Endodermal cell (in vitro differentiated cells): ENCODE data around the gene ZFYVE27. TPM values are rescaled to one million over a fixed set of nuclear protein-coding genes. Genes with fewer than 3 reads are reported as not detected.
A peak's percentile ranks its signal among the peaks of the same experiment; 100 is the strongest.

Experiments
- DNase-seq: peaks from one replicate; pipeline ENCODE4 v3.0.0-alpha.2; 2017
- H3K27ac ChIP-seq: 2 replicates; pipeline ENCODE4 v1.5.1; 2013; ENCODE audit warnings: mild to moderate bottlenecking, low read depth, low read length, moderate library complexity
- H3K27me3 ChIP-seq: 2 replicates; pipeline ENCODE4 v1.6.1; 2013; ENCODE audit warnings: mild to moderate bottlenecking, low read length, moderate library complexity; ENCODE audit not compliant: insufficient read depth, control insufficient read depth, poor library complexity, severe bottlenecking
- H3K36me3 ChIP-seq: 2 replicates; pipeline ENCODE4 v1.7.0; 2013; ENCODE audit warnings: mild to moderate bottlenecking, low read length, moderate library complexity; ENCODE audit not compliant: control insufficient read depth, insufficient read depth
- H3K4me1 ChIP-seq: one replicate; pipeline ENCODE4 v1.7.0; 2013; ENCODE audit warnings: low read length; ENCODE audit not compliant: control insufficient read depth, insufficient read depth
- H3K4me3 ChIP-seq: 2 replicates; pipeline ENCODE4 v1.5.1; 2013; ENCODE audit warnings: mild to moderate bottlenecking, low read length, moderate library complexity
- H3K9ac ChIP-seq: 2 replicates; pipeline ENCODE4 v1.6.1; 2013; ENCODE audit warnings: mild to moderate bottlenecking, low read length, moderate library complexity; ENCODE audit not compliant: poor library complexity, severe bottlenecking; ENCODE audit errors: extremely low read depth
- H3K9me3 ChIP-seq: 2 replicates; pipeline ENCODE4 v1.6.1; 2013; ENCODE audit warnings: mild to moderate bottlenecking, low read length, moderate library complexity; ENCODE audit not compliant: control insufficient read depth
- H3K27ac Mint-ChIP-seq: 2 replicates; pipeline ENCODE4 v1.8.0; 2020; ENCODE audit warnings: mixed read lengths
- H3K27me3 Mint-ChIP-seq: 2 replicates; pipeline ENCODE4 v1.8.0; 2021; ENCODE audit warnings: mild to moderate bottlenecking, mixed read lengths; ENCODE audit not compliant: insufficient read depth
- H3K36me3 Mint-ChIP-seq: 2 replicates; pipeline ENCODE4 v1.8.0; 2020; ENCODE audit warnings: low read depth, mixed read lengths
- H3K4me1 Mint-ChIP-seq: 2 replicates; pipeline ENCODE4 v1.8.0; 2020; ENCODE audit warnings: mixed read lengths
- H3K4me3 Mint-ChIP-seq: 2 replicates; pipeline ENCODE4 v1.8.0; 2020; ENCODE audit warnings: mild to moderate bottlenecking, moderate library complexity, mixed read lengths
- H3K9me3 Mint-ChIP-seq: 2 replicates; pipeline ENCODE4 v1.8.0; 2020; ENCODE audit warnings: mild to moderate bottlenecking, mixed read lengths
- WGBS, 2 experiments: methylation state at CpG; one replicate each; pipeline versions ENCODE4 v1.1.5 to v1.1.7; 2013; ENCODE audit warnings: missing lambda C conversion rate in 2 of 2, mixed read lengths in 1 of 2; ENCODE audit not compliant: insufficient coverage in 1 of 2, insufficient read length in 1 of 2; 5-methylcytosine and 5-hydroxymethylcytosine counted together
- total RNA-seq, 2 donors: library from RNA; stranded (reverse); fragmentation: NEBNext Ultra II Directional in 1 of 2; extraction: Animal tissue kit (Norgen Biotek cat#: 25700) in 1 of 2; gene quantifications; 2 replicates in 1 of 2; 3 replicates in 1 of 2; pipeline ENCODE4 v1.2.1, GENCODE V29; 2021
- TF ChIP-seq, protein P1 (sequence below): fragments of 200-600 bp; sonication (generic); conservative IDR thresholded peaks from 2 replicates; pipeline ENCODE4 v1.5.0; 2021; ENCODE audit warnings: antibody characterized with exemption, mild to moderate bottlenecking

ZFYVE27 gene
- total RNA-seq, 2 donors from 2014 or later, result 33.5 to 36.3 TPM

DNA sequence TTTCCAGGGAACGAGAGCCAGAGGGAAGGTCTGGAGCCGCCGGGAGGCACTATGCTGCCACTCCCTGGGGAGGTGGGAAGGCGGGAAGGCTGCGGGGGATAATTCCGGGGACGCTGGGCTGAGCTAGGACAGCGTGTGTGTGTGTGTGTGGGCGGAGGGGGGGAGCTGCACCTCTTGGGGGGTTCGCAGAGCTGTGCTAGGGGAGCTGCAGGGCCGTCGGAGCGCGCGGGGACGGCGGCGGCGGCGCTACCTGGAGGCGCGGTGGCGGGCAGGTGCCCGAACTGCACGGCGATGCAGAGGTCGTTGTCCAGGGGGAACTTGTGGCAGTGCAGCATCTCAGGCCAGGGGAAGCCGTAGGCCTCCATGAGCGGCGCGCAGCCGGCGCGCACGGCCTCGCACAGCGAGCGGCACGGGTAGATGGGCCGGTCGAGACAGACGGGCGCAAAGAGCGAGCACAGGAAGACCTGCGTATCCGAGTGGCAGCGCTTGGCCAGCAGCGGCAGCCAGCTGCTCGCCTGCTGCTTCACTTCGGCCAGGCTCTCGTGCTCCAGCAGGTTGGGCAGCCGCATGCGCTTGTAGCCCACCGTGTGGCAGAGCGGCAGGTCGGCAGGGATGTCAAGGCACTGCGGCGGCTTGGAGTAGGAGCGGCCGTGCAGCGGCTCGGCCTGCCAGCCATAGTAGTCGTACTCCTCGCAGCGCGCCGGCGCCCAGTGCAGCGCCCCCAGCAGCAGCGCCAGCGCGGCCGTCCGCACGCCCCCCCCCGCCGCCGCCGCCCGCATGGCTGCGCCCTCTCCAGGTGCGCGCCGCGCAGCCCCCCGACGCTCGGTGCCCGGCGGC is 34.3 kb downstream of the ZFYVE27 start:
- no peak overlapping the region for H3K27ac Mint-ChIP-seq
- H3K27ac ChIP-seq, result no peak overlapping the region
- H3K4me3 Mint-ChIP-seq, result peak overlapping the region; percentile 55
- TF ChIP-seq, protein P1, sequence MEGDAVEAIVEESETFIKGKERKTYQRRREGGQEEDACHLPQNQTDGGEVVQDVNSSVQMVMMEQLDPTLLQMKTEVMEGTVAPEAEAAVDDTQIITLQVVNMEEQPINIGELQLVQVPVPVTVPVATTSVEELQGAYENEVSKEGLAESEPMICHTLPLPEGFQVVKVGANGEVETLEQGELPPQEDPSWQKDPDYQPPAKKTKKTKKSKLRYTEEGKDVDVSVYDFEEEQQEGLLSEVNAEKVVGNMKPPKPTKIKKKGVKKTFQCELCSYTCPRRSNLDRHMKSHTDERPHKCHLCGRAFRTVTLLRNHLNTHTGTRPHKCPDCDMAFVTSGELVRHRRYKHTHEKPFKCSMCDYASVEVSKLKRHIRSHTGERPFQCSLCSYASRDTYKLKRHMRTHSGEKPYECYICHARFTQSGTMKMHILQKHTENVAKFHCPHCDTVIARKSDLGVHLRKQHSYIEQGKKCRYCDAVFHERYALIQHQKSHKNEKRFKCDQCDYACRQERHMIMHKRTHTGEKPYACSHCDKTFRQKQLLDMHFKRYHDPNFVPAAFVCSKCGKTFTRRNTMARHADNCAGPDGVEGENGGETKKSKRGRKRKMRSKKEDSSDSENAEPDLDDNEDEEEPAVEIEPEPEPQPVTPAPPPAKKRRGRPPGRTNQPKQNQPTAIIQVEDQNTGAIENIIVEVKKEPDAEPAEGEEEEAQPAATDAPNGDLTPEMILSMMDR, result peak; percentile 30
- H3K4me3 ChIP-seq, result peak overlapping the region; percentile 75
- peaks cover 6% of the 10 kb centered on the region for H3K4me1 ChIP-seq
- no peaks in the 10 kb centered on the region for H3K9me3 ChIP-seq
- no peaks in the 10 kb centered on the region for H3K9me3 Mint-ChIP-seq
- no peak overlapping the region for H3K9ac ChIP-seq
- peak; percentile 86 for DNase-seq
- peaks cover 67% of the 10 kb centered on the region for H3K27me3 ChIP-seq
- H3K27me3 Mint-ChIP-seq, result peaks cover 85% of the 10 kb centered on the region
- H3K4me1 Mint-ChIP-seq, result peaks cover 15% of the 10 kb centered on the region
- H3K36me3 ChIP-seq, result no peaks in the 10 kb centered on the region
- H3K36me3 Mint-ChIP-seq, result peaks cover 12% of the 10 kb centered on the region
- WGBS, 2 experiments, result 1% methylated on average over 47 to 90 of the region's 90 CpGs

DNA sequence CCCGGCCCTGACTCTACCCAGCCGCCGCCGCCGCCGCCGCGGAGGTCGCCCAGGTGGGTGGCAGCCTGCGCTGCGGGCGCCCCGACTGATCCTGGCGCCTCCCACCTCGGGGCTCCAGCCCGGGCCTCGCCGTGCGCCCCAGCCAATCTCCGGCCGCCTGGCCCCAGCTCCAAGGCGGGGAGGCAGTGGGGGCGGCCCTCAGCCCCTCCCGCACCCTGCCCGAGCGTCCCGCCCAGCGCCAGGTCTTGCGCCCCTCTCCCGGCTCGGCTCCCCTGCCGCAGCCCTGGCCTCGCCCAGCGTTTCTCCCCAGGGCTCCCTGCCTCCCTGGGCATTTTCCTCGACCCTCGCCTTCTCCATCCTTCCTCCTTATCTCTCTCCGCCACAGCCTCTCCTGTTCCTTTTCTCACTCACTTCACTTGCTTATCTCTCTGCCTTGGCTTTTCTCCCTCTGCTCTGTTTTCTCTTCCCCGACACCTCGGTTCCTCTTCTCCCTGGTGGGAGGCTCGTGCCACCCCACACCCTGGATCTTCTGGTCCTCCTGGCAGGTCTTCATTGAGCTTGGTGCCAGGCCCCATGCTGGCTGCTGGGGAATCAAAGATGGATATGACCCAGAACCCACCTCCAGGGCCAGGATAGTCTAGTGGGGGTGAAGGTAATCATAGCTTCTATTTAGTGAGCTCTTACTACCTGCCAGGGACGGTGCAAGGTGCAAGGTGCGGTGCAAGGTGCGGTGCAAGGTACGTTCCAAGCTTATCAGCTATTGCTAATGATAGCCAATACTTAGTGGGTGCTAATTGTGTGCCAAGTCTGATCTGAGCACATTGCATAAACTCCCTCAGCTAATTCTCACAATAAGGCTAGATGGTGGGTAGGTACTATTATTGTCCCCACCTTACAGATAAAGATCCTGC is 35.2 kb downstream of the ZFYVE27 start, which contains the start of gene SFRP5:
Gene SFRP5, minus strand, starts transcription at position 87 of the 911 bp plus-strand sequence. CDS start 166 bp downstream, outside the sequence.
- peaks cover 11% of the 10 kb centered on the region for H3K36me3 Mint-ChIP-seq
- peaks cover 83% of the 10 kb centered on the region for H3K27me3 Mint-ChIP-seq
- H3K4me3 Mint-ChIP-seq, result peak within 1 kb of the TSS; percentile 55
- 12 to 17% methylated on average over 28 to 44 of the region's 44 CpGs for WGBS, 2 experiments
- no peak within 1 kb of the TSS for H3K27ac Mint-ChIP-seq
- H3K9me3 ChIP-seq, result no peaks in the 10 kb centered on the region
- DNase-seq, result peak; percentile 75
- no peaks in the 10 kb centered on the region for H3K9me3 Mint-ChIP-seq
- no peaks in the 10 kb centered on the region for H3K36me3 ChIP-seq
- H3K4me1 Mint-ChIP-seq, result peaks cover 15% of the 10 kb centered on the region
- H3K27ac ChIP-seq, result no peak within 1 kb of the TSS
- no peak within 1 kb of the TSS for H3K9ac ChIP-seq
- peak within 1 kb of the TSS; percentile 75 for H3K4me3 ChIP-seq
- peaks cover 67% of the 10 kb centered on the region for H3K27me3 ChIP-seq
- peaks cover 6% of the 10 kb centered on the region for H3K4me1 ChIP-seq
- TF ChIP-seq, protein P1, result no peak

DNA sequence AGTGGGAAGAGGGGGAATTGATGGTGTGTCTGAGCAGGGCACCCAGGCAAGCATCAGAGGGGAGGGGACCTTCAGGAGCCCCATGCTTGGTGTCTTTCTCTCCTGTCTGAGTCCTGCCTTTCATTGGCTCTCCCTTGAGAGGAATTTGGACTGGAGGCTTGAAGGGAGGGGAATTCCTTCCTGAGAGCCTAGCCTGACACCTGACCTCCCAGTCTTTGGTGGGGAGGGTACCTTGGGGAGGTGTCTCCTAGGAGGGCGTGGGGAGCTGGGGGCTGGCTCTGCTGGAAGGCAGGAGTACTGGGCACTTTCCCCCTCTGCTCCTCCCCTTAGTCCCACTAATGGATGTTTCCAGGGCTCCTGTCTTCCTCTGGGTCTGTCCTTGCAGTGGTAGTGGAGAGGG is 36.2 kb downstream of the ZFYVE27 start:
- peaks cover 15% of the 10 kb centered on the region for H3K4me1 Mint-ChIP-seq
- H3K36me3 ChIP-seq, result no peaks in the 10 kb centered on the region
- peaks cover 76% of the 10 kb centered on the region for H3K27me3 Mint-ChIP-seq
- no peak overlapping the region for H3K4me3 Mint-ChIP-seq
- no peak overlapping the region for H3K9ac ChIP-seq
- peaks cover 9% of the 10 kb centered on the region for H3K4me1 ChIP-seq
- peaks cover 7% of the 10 kb centered on the region for H3K36me3 Mint-ChIP-seq
- DNase-seq, result no peak
- TF ChIP-seq, protein P1, result no peak
- H3K9me3 ChIP-seq, result no peaks in the 10 kb centered on the region
- no peak overlapping the region for H3K27ac ChIP-seq
- no peak overlapping the region for H3K27ac Mint-ChIP-seq
- no peaks in the 10 kb centered on the region for H3K9me3 Mint-ChIP-seq
- WGBS, 2 experiments, result 71% methylated on average over 1 of the region's 1 CpG; no CpG with 5 or more reads in 1 of the 2 experiments
- no peak overlapping the region for H3K4me3 ChIP-seq
- H3K27me3 ChIP-seq, result peaks cover 67% of the 10 kb centered on the region
